Liver (tissue), 9 donors: ENCODE results near the gene POGK. TPM values are rescaled to one million over a fixed set of nuclear protein-coding genes. Genes with fewer than 3 reads are reported as not detected.

ENCODE experiments used
- DNase-seq: peaks from one replicate; pipeline ENCODE4 v3.0.0-alpha.2; 2017; ENCODE audit warnings: low spot score
- H3K27ac ChIP-seq, 2 donors: one replicate each; pipeline ENCODE4 v1.7.0; 2013; ENCODE audit warnings: inconsistent platforms in 2 of 2, low read length in 2 of 2, control low read depth in 1 of 2, low read depth in 1 of 2, mild to moderate bottlenecking in 1 of 2
- H3K27me3 ChIP-seq, 4 donors: one replicate each; pipeline versions ENCODE4 v1.6.1 to v1.7.0; 2013; ENCODE audit warnings: low read length in 3 of 4, inconsistent platforms in 1 of 4, mild to moderate bottlenecking in 1 of 4, moderate library complexity in 1 of 4; ENCODE audit not compliant: control insufficient read depth in 4 of 4, insufficient read depth in 4 of 4
- H3K36me3 ChIP-seq, 4 donors: one replicate each; pipeline versions ENCODE4 v1.6.1 to v1.7.0; 2013; ENCODE audit warnings: low read length in 3 of 4, mild to moderate bottlenecking in 3 of 4, low read depth in 1 of 4, moderate library complexity in 1 of 4; ENCODE audit not compliant: control insufficient read depth in 4 of 4, insufficient read depth in 3 of 4
- H3K4me1 ChIP-seq, 4 donors: one replicate each; pipeline versions ENCODE4 v1.6.1 to v1.7.0; 2013; ENCODE audit warnings: low read length in 3 of 4, mild to moderate bottlenecking in 3 of 4, moderate library complexity in 1 of 4; ENCODE audit not compliant: control insufficient read depth in 4 of 4, insufficient read depth in 4 of 4
- H3K4me3 ChIP-seq, 3 donors: one replicate each; pipeline versions ENCODE4 v1.6.1 to v1.7.0; 2013; ENCODE audit warnings: low read length in 3 of 3, control low read depth in 1 of 3, low read depth in 1 of 3, mild to moderate bottlenecking in 1 of 3
- H3K9ac ChIP-seq, 2 donors: one replicate each; pipeline ENCODE4 v1.7.0; 2013; ENCODE audit warnings: low read length in 2 of 2, mild to moderate bottlenecking in 2 of 2, moderate library complexity in 2 of 2, control low read depth in 1 of 2, low read depth in 1 of 2
- H3K9me3 ChIP-seq, 4 donors: one replicate each; pipeline versions ENCODE4 v1.6.1 to v1.7.0; 2013; ENCODE audit warnings: low read length in 3 of 4; ENCODE audit not compliant: control insufficient read depth in 4 of 4
- ATF3 ChIP-seq: IDR thresholded peaks from 2 replicates; pipeline ENCODE4 v1.6.1; 2016; ENCODE audit warnings: antibody characterized with exemption
- EGR1 ChIP-seq, 2 donors: IDR thresholded peaks; 2 replicates each; pipeline ENCODE4 v1.6.1; 2016 to 2018; ENCODE audit warnings: antibody characterized with exemption in 2 of 2, low read depth in 2 of 2
- FOXA1 ChIP-seq: IDR thresholded peaks from 2 replicates; pipeline ENCODE4 v1.6.1; 2016; ENCODE audit warnings: antibody characterized with exemption
- FOXA2 ChIP-seq: IDR thresholded peaks from 2 replicates; pipeline ENCODE4 v1.6.1; 2016; ENCODE audit warnings: antibody characterized with exemption
- GABPA ChIP-seq, 2 donors: IDR thresholded peaks in 1 of 2; conservative IDR thresholded peaks in 1 of 2; 2 replicates each; pipeline ENCODE4 v1.6.1; 2016; ENCODE audit warnings: antibody characterized with exemption in 2 of 2, mild to moderate bottlenecking in 1 of 2, moderate library complexity in 1 of 2
- HNF4A ChIP-seq, 2 donors: conservative IDR thresholded peaks; 2 replicates each; pipeline ENCODE4 v1.6.1; 2016; ENCODE audit warnings: antibody characterized with exemption in 2 of 2, mild to moderate bottlenecking in 2 of 2
- HNF4G ChIP-seq: IDR thresholded peaks from 2 replicates; pipeline ENCODE4 v1.6.1; 2016; ENCODE audit warnings: antibody characterized with exemption
- JUND ChIP-seq, 2 donors: IDR thresholded peaks; 2 replicates each; pipeline ENCODE4 v1.6.1; 2016; ENCODE audit warnings: antibody characterized with exemption in 2 of 2
- NR2F2 ChIP-seq: IDR thresholded peaks from 2 replicates; pipeline ENCODE4 v1.6.1; 2016; ENCODE audit warnings: antibody characterized with exemption
- RAD21 ChIP-seq, 2 donors: IDR thresholded peaks; 2 replicates each; pipeline ENCODE4 v1.6.1; 2016; ENCODE audit warnings: antibody characterized with exemption in 2 of 2, mild to moderate bottlenecking in 2 of 2
- RXRA ChIP-seq, 2 donors: IDR thresholded peaks; 2 replicates each; pipeline ENCODE4 v1.6.1; 2017 to 2018; ENCODE audit warnings: antibody characterized with exemption in 2 of 2, mild to moderate bottlenecking in 1 of 2
- SP1 ChIP-seq: IDR thresholded peaks from 2 replicates; pipeline ENCODE4 v1.6.1; 2018; ENCODE audit warnings: antibody characterized with exemption, mild to moderate bottlenecking
- TAF1 ChIP-seq: conservative IDR thresholded peaks from 2 replicates; pipeline ENCODE4 v1.6.1; 2016; ENCODE audit warnings: antibody characterized with exemption, mild to moderate bottlenecking
- YY1 ChIP-seq: IDR thresholded peaks from 2 replicates; pipeline ENCODE4 v1.6.1; 2016; ENCODE audit warnings: antibody characterized with exemption, mild to moderate bottlenecking
- WGBS: extraction: QIAGEN DNeasy Blood & Tissue Kit; methylation state at CpG from one replicate; pipeline ENCODE4 v1.1.7; 2013; 5-methylcytosine and 5-hydroxymethylcytosine counted together
- polyA plus RNA-seq, 2 donors: library from polyadenylated mRNA; stranded (reverse) in 1 of 2; unstranded in 1 of 2; fragments of 200-250 nt in 1 of 2; fragments of >200 nt in 1 of 2; fragmentation: Nextera tagmentation in 1 of 2; extraction: Ambion mirVana in 1 of 2; gene quantifications; one replicate each; pipeline versions ENCODE4 v1.2.1 to v1.2.3, GENCODE V29; 2013 to 2015
- total RNA-seq, 2 donors: library from RNA; depleted of rRNA; stranded (reverse); fragments of >200 nt; gene quantifications; one replicate each; pipeline ENCODE4 v1.2.3, GENCODE V29; 2014
- TF ChIP-seq, protein P1 (sequence below): IDR thresholded peaks from 2 replicates; pipeline ENCODE4 v1.6.1; 2016; ENCODE audit warnings: antibody characterized with exemption, mild to moderate bottlenecking
- TF ChIP-seq, protein P2 (sequence below): fragments of 150-350 bp; IDR thresholded peaks from 2 replicates; pipeline ENCODE4 v1.5.1; 2017; ENCODE audit warnings: improper control_type of control experiment, low read depth, low read length; ENCODE audit not compliant: missing input control
- TF ChIP-seq, protein P3 (sequence below): IDR thresholded peaks from 2 replicates; pipeline ENCODE4 v1.6.1; 2016; ENCODE audit warnings: antibody characterized with exemption
- TF ChIP-seq, protein P4 (sequence below): IDR thresholded peaks from 2 replicates; pipeline ENCODE4 v1.6.1; 2016; ENCODE audit warnings: antibody characterized with exemption
- donor health status: healthy.
- donor health status: healthy.
- donor health status: healthy.
- donor health status: healthy.
- donor health status: healthy.

POGK gene
- total and polyA plus RNA-seq, 4 donors: 4.2 to 14.1 (median 6.7) TPM

- Histone ChIP-seq H3K4me3 (no peak overlapping the region), H3K4me1 (peaks cover 2 to 14% (median 11%) of the 10 kb centered on the region in 4 donors), H3K36me3 (no peaks in the 10 kb centered on the region), H3K27me3 (no peaks in the 10 kb centered on the region), H3K9me3 (no peaks in the 10 kb centered on the region), H3K9ac (no peak overlapping the region), H3K27ac (no peak overlapping the region)
- TF ChIP-seq RAD21 (IDR thresholded peaks at IDR 0.05) (no peak), YY1 (no peak), EGR1 (IDR thresholded peaks at IDR 0.05; ENCODE audit: low read depth in 2 of 2) (no peak), HNF4G (no peak), SP1 (no peak), ATF3 (no peak), FOXA2 (no peak), JUND (IDR thresholded peaks at IDR 0.05) (no peak), RXRA (IDR thresholded peaks at IDR 0.05) (no peak), NR2F2 (no peak), GABPA (IDR thresholded peaks at IDR 0.05 in 1 of 2, conservative IDR thresholded peaks at IDR 0.05 in 1 of 2) (no peak), FOXA1 (no peak), HNF4A (conservative IDR thresholded peaks at IDR 0.05) (no peak), TAF1 (no peak)
- TF ChIP-seq, protein P1, sequence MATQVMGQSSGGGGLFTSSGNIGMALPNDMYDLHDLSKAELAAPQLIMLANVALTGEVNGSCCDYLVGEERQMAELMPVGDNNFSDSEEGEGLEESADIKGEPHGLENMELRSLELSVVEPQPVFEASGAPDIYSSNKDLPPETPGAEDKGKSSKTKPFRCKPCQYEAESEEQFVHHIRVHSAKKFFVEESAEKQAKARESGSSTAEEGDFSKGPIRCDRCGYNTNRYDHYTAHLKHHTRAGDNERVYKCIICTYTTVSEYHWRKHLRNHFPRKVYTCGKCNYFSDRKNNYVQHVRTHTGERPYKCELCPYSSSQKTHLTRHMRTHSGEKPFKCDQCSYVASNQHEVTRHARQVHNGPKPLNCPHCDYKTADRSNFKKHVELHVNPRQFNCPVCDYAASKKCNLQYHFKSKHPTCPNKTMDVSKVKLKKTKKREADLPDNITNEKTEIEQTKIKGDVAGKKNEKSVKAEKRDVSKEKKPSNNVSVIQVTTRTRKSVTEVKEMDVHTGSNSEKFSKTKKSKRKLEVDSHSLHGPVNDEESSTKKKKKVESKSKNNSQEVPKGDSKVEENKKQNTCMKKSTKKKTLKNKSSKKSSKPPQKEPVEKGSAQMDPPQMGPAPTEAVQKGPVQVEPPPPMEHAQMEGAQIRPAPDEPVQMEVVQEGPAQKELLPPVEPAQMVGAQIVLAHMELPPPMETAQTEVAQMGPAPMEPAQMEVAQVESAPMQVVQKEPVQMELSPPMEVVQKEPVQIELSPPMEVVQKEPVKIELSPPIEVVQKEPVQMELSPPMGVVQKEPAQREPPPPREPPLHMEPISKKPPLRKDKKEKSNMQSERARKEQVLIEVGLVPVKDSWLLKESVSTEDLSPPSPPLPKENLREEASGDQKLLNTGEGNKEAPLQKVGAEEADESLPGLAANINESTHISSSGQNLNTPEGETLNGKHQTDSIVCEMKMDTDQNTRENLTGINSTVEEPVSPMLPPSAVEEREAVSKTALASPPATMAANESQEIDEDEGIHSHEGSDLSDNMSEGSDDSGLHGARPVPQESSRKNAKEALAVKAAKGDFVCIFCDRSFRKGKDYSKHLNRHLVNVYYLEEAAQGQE: no peak
- TF ChIP-seq, protein P2, sequence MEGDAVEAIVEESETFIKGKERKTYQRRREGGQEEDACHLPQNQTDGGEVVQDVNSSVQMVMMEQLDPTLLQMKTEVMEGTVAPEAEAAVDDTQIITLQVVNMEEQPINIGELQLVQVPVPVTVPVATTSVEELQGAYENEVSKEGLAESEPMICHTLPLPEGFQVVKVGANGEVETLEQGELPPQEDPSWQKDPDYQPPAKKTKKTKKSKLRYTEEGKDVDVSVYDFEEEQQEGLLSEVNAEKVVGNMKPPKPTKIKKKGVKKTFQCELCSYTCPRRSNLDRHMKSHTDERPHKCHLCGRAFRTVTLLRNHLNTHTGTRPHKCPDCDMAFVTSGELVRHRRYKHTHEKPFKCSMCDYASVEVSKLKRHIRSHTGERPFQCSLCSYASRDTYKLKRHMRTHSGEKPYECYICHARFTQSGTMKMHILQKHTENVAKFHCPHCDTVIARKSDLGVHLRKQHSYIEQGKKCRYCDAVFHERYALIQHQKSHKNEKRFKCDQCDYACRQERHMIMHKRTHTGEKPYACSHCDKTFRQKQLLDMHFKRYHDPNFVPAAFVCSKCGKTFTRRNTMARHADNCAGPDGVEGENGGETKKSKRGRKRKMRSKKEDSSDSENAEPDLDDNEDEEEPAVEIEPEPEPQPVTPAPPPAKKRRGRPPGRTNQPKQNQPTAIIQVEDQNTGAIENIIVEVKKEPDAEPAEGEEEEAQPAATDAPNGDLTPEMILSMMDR: no peak
- TF ChIP-seq, protein P3, sequence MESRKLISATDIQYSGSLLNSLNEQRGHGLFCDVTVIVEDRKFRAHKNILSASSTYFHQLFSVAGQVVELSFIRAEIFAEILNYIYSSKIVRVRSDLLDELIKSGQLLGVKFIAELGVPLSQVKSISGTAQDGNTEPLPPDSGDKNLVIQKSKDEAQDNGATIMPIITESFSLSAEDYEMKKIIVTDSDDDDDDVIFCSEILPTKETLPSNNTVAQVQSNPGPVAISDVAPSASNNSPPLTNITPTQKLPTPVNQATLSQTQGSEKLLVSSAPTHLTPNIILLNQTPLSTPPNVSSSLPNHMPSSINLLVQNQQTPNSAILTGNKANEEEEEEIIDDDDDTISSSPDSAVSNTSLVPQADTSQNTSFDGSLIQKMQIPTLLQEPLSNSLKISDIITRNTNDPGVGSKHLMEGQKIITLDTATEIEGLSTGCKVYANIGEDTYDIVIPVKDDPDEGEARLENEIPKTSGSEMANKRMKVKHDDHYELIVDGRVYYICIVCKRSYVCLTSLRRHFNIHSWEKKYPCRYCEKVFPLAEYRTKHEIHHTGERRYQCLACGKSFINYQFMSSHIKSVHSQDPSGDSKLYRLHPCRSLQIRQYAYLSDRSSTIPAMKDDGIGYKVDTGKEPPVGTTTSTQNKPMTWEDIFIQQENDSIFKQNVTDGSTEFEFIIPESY: no peak
- TF ChIP-seq, protein P4, sequence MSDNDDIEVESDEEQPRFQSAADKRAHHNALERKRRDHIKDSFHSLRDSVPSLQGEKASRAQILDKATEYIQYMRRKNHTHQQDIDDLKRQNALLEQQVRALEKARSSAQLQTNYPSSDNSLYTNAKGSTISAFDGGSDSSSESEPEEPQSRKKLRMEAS: no peak
- no peak for DNase-seq
- WGBS: 76% methylated on average over 2 of the region's 2 CpGs
Measured at GRCh38 chr1:166811691-166812090, 27.6 kb upstream of the POGK start.
